Adrenal gland (tissue), 5 donors: ENCODE results near the gene RPTN.

Source experiments
- CTCF ChIP-seq, 6 experiments: fragments of 450-650 bp in 4 of 6; fragments of 200-600 bp in 2 of 6; sonication (generic) in 1 of 6; IDR thresholded peaks; 1 replicate in 5 of 6; 2 replicates in 1 of 6; pipeline versions ENCODE4 v1.5.1 to v1.8.0; 2016 to 2021; ENCODE audit warnings: antibody characterized with exemption in 6 of 6, mild to moderate bottlenecking in 2 of 6, moderate library complexity in 1 of 6
- POLR2A ChIP-seq, 2 donors: fragments of 450-650 bp; IDR thresholded peaks; one replicate each; pipeline ENCODE4 v1.6.1; 2017; ENCODE audit warnings: antibody characterized with exemption in 2 of 2, mild to moderate bottlenecking in 2 of 2, moderate library complexity in 1 of 2
- donor health status: DM: no; HTN: no; CAD: no.

GRCh38 chr1:152141971-152142584 is 16.9 kb downstream of the RPTN start:
- TF ChIP-seq CTCF (IDR thresholded peaks at IDR 0.05) (peak; percentile 73 to 90 (median 84)), POLR2A (IDR thresholded peaks at IDR 0.05) (no peak)
